Activated CD8-positive, alpha-beta memory T cell treated with anti-CD3 and anti-CD28 coated beads, Interleukin-2, amount 50 U/mL, for 4 hours (primary cell): ENCODE data around the gene TMEM238.
"Not testable (repeated sequence)": the region's sequence is repeated elsewhere in the genome, so short reads cannot be mapped to it uniquely, and the experiment has no call there.

Experiments used
- DNase-seq: peaks from one replicate; pipeline ENCODE4 v3.0.0-alpha.2; 2020

TMEM238 gene

DNA sequence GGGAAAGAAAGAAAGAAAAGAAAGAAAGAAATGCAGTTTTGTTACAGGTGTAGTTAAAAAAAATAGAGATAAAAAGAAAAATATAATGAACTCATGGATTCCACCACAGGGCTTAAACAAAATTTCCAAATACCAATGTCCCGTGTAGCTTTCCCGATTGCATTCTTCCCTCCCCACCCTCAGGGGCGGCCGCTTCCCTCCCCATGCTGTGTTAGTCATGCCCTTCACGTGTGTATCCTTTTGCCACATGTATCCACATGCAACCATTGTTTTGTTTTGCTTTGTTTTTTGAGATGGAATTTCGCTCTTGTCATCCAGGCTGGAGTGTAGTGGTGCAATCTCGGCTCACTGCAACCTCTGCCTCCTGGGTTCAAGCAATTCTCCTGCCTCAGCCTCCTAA lies 48.0 kb downstream of the TMEM238 start:
- DNase-seq = no peak

DNA sequence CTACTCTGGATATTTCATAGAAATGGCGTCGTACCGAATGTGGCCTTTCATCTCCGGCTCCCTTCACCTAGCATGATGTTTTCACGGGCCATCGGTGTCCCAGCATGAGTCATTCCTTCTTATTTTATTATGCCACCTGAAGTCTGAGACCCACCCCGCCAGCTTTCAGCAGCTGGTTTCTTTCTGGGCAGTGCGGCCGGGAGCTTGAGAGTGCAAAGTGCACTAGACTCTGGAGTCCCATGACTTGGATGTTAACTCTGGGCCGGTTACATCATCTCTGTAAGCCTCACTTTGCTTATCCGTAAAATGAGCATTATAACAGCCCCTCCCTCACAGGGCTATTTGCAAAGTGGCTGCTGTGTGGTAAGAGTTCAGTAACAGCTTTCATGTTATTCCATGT lies 50.2 kb downstream of the TMEM238 start:
- DNase-seq = no peak

DNA sequence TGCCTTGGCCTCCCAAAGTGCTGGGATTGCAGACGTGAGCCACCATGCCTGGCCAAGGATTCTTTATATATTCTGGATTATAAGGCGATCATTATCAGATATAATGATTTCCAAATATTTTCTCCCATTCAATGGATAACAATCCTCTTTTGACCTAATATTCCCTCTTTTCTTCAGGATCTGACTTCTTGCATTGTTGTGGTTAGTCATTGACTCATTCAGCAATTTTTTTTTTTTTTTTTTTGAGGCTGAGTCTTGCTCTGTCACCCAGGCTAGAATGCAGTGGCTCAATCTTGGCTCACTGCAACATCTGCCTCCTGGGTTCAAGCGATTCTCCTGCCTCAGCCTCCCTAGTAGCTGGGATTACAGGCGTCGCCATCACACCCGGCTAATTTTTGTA lies 54.3 kb downstream of the TMEM238 start:
- not testable (repeated sequence) for DNase-seq
